ENCODE data around the gene MATR3. TPM values are rescaled to one million over a fixed set of nuclear protein-coding genes. Genes with fewer than 3 reads are reported as not detected.

MATR3 gene
- total RNA-seq, 1 experiment from 2014 or later: 145 TPM

DNA sequence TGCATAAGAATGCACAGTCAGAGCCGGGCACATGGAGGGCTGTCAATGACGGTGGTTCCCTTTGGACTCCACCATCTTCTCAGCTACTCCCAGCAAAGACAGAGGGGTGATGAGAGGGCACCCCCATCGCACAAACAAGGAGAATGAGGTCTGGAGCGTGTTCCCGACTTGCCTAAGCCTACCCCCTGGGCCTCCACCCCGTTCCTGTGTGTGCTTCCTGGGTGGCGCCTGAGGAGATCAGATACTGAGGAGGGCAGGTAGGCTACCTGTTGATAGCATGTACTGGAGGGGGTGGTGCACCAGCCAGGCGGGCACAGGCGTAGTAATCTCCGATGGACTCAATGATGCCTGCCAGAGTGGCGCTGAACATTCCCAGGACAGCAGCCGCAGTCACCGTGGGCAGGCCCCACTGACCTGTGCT lies 85.4 kb downstream of the MATR3 start:
- no peaks in the 10 kb centered on the region for H4K20me1 ChIP-seq (ENCODE audit: insufficient read depth)
- H3K4me2 ChIP-seq: no peak overlapping the region
- no peaks in the 10 kb centered on the region for H3K9me3 ChIP-seq (ENCODE audit: insufficient read depth, low read depth)
- ChIA-PET POLR2A (ENCODE audit: unreplicated experiment) (no interaction called here), CTCF (no interaction called here)
- H3K9me2 ChIP-seq (ENCODE audit: insufficient read depth): no peaks in the 10 kb centered on the region
- H2AFZ ChIP-seq: no peak overlapping the region
- DNase-seq: no peak
- H3K27ac ChIP-seq: no peak overlapping the region
- no peaks in the 10 kb centered on the region for H3K79me2 ChIP-seq (ENCODE audit: low read depth)
- no peaks in the 10 kb centered on the region for H3K27me3 ChIP-seq (ENCODE audit: insufficient read depth, low read depth)
- H3K4me3 ChIP-seq: no peak overlapping the region
- no peak for TF ChIP-seq EZH2 (IDR thresholded peaks at IDR 0.05; ENCODE audit: low read depth)
- TF ChIP-seq, protein P1, sequence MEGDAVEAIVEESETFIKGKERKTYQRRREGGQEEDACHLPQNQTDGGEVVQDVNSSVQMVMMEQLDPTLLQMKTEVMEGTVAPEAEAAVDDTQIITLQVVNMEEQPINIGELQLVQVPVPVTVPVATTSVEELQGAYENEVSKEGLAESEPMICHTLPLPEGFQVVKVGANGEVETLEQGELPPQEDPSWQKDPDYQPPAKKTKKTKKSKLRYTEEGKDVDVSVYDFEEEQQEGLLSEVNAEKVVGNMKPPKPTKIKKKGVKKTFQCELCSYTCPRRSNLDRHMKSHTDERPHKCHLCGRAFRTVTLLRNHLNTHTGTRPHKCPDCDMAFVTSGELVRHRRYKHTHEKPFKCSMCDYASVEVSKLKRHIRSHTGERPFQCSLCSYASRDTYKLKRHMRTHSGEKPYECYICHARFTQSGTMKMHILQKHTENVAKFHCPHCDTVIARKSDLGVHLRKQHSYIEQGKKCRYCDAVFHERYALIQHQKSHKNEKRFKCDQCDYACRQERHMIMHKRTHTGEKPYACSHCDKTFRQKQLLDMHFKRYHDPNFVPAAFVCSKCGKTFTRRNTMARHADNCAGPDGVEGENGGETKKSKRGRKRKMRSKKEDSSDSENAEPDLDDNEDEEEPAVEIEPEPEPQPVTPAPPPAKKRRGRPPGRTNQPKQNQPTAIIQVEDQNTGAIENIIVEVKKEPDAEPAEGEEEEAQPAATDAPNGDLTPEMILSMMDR (conservative IDR thresholded peaks at IDR 0.05): no peak
- peaks cover 32% of the 10 kb centered on the region for H3K4me1 ChIP-seq (replicated peaks; ENCODE audit: insufficient read depth)
- H3K36me3 ChIP-seq (ENCODE audit: low read depth): no peaks in the 10 kb centered on the region
- intact Hi-C loops (cut with micrococcal nuclease; ENCODE audit: unreplicated experiment): no loop called here
- peaks cover 16% of the 10 kb centered on the region; the same call in 1 of the 2 replicates for H3F3A ChIP-seq (ENCODE audit: insufficient read depth, low read depth)
- no TSS peak for BruUV-seq (replicated peaks)

DNA sequence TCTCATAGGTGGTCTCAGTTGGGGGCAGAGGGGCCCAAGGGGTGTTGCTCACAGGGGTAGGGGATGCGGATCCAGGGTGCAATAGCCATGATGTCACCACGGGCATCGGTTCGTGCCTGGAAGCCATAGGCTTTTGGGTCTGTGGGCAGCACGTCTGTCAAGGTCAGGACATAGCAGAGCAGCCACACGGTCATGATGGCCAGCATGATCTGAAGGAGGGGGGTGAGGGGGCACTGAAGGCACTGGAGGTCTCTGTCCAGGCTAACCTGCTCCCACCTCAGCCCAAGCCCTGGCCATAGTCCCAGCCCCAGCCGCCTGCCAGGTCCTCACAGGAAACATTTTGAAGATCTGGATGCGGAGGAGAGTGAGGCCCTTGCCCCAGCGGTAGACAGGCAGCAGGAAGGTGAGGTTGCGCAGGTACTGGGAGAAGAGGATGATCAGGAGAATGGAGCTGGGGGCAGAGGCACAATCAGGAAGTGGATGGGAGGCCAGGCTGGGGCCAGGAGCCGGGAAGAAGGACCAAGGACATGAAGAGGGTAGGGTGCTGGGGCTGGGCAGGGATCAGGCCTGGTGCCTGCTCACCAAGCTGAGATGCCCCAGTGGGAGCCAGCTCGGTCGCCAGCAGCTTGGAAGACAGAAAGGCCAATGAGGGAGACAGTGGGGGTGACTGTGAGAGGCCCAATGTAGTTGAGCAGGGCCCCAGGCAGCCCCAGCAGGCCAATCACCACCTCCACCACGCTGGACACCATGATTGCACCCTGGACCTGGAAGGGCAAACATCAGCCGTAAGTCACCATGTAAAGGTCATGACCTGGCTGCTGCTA lies 86.3 kb downstream of the MATR3 start:
- no peaks in the 10 kb centered on the region for H3K79me2 ChIP-seq (ENCODE audit: low read depth)
- intact Hi-C loops (cut with micrococcal nuclease; ENCODE audit: unreplicated experiment): no loop called here
- TF ChIP-seq EZH2 (IDR thresholded peaks at IDR 0.05; ENCODE audit: low read depth): no peak
- TF ChIP-seq, protein P1 (conservative IDR thresholded peaks at IDR 0.05): no peak
- ChIA-PET CTCF (no interaction called here), POLR2A (ENCODE audit: unreplicated experiment) (no interaction called here)
- no peaks in the 10 kb centered on the region for H3K9me2 ChIP-seq (ENCODE audit: insufficient read depth)
- H3K36me3 ChIP-seq (ENCODE audit: low read depth): no peaks in the 10 kb centered on the region
- peaks cover 8% of the 10 kb centered on the region; the same call in 1 of the 2 replicates for H3F3A ChIP-seq (ENCODE audit: insufficient read depth, low read depth)
- H3K4me2 ChIP-seq: no peak overlapping the region
- no peaks in the 10 kb centered on the region for H3K9me3 ChIP-seq (ENCODE audit: insufficient read depth, low read depth)
- H3K27me3 ChIP-seq (ENCODE audit: insufficient read depth, low read depth): no peaks in the 10 kb centered on the region
- no peaks in the 10 kb centered on the region for H4K20me1 ChIP-seq (ENCODE audit: insufficient read depth)
- H3K27ac ChIP-seq: no peak overlapping the region
- no TSS peak for BruUV-seq (replicated peaks)
- H2AFZ ChIP-seq: no peak overlapping the region
- H3K4me1 ChIP-seq (replicated peaks; ENCODE audit: insufficient read depth): peaks cover 32% of the 10 kb centered on the region
- DNase-seq: no peak
- no peak overlapping the region for H3K4me3 ChIP-seq

Other genes with a start within 250 kb of the MATR3 start
- 40.4 and 46.5 TPM in 2 replicates for gene SIL1, start 95.4 kb upstream of the MATR3 start, total RNA-seq (2021)
- gene PAIP2, start 48.1 kb downstream of the MATR3 start, total RNA-seq (2021): 79.4 and 90.5 TPM in 2 replicates
- 1.9 TPM in 2 replicates for gene SLC23A1, start 89.6 kb downstream of the MATR3 start, total RNA-seq (2021)
- 0.50 and 0.52 TPM in 2 replicates for gene MZB1, start 96.2 kb downstream of the MATR3 start, total RNA-seq (2021)
- gene PROB1, start 101.4 kb downstream of the MATR3 start, total RNA-seq (2021): 2.6 and 2.9 TPM in 2 replicates
- gene SPATA24, start 110.3 kb downstream of the MATR3 start, total RNA-seq (2021): 6.5 and 9.6 TPM in 2 replicates
- gene DNAJC18, start 145.8 kb downstream of the MATR3 start, total RNA-seq (2021): 8.9 and 9.3 TPM in 2 replicates
- gene ECSCR, start 169.0 kb downstream of the MATR3 start, total RNA-seq (2021): not detected in 2 replicates
- gene SMIM33, start 177.3 kb downstream of the MATR3 start, total RNA-seq (2021): not detected in 2 replicates
- gene STING1, start 189.0 kb downstream of the MATR3 start, total RNA-seq (2021): 27.4 and 27.6 TPM in 2 replicates